Measurements from ENCODE around the gene ENO1.

ENO1 gene

GRCh38 chr1:8814865-8815264 is 63.6 kb downstream of the ENO1 start (continued):
- TF ChIP-seq ZBTB44 (tag by site-specific recombination; IDR thresholded peaks at IDR 0.05) (0 out of 2 replicates have a peak, but pooled peaks have one; percentile 21), ZNF10 (tag by site-specific recombination; IDR thresholded peaks at IDR 0.05) (0 out of 2 replicates have a peak, but pooled peaks have one; percentile 46)

- CTCF ChIA-PET = interaction anchor here (1.1 to 1.7 kb wide), 2 partner anchors 31 to 35 kb away, joined by 5 to 13 read pairs; no protein-coding TSS in a partner anchor
- TF ChIP-seq ZNF248 (tag by site-specific recombination; IDR thresholded peaks at IDR 0.05) = no peak
- no peak for TF ChIP-seq ZNF221 (tag by site-specific recombination; IDR thresholded peaks at IDR 0.05; ENCODE audit: borderline replicate concordance)
- no peak for TF ChIP-seq ZNF677 (tag by site-specific recombination; IDR thresholded peaks at IDR 0.05)
- TF ChIP-seq ZNF658 (tag by site-specific recombination; IDR thresholded peaks at IDR 0.05) = no peak
- TF ChIP-seq ZBTB6 (tag by site-specific recombination; IDR thresholded peaks at IDR 0.05) = no peak
- no peak for TF ChIP-seq ZNF785 (tag by site-specific recombination; IDR thresholded peaks at IDR 0.05)
- TF ChIP-seq ZNF280C (tag by site-specific recombination; IDR thresholded peaks at IDR 0.05) = no peak
- TF ChIP-seq ZBTB10 (tag by site-specific recombination; IDR thresholded peaks at IDR 0.05) = no peak
- TF ChIP-seq ZNF266 (tag by site-specific recombination; IDR thresholded peaks at IDR 0.05; ENCODE audit: low read depth) = no peak
- no peak overlapping the region for H3K4me3 ChIP-seq (ENCODE audit: low read depth, low read length)
- H3K9me3 ChIP-seq (ENCODE audit: control insufficient read depth, insufficient read depth, low read depth, low read length) = no peaks in the 10 kb centered on the region
- POLR2A ChIA-PET = interaction anchor here (0.7 kb wide), 1 partner anchor 320 kb away, joined by 3 read pairs; no protein-coding TSS in a partner anchor
- no peaks in the 10 kb centered on the region for H3K36me3 ChIP-seq (ENCODE audit: control insufficient read depth in 2 of 2, insufficient read depth in 1 of 2, low read length in 2 of 2)
- peaks cover 13% of the 10 kb centered on the region for H3K4me1 ChIP-seq (ENCODE audit: control insufficient read depth, insufficient read depth, low read length)
- H3K27ac ChIP-seq (ENCODE audit: extremely low read depth, low read depth, low read length) = no peak overlapping the region
Measured at GRCh38 chr1:8813991-8814390, 64.5 kb downstream of the ENO1 start.

GRCh38 chr1:8813016-8813763 is 65.3 kb downstream of the ENO1 start:
- H3K36me3 ChIP-seq (ENCODE audit: control insufficient read depth in 2 of 2, insufficient read depth in 1 of 2, low read length in 2 of 2) = no peaks in the 10 kb centered on the region
- no peaks in the 10 kb centered on the region for H3K9me3 ChIP-seq (ENCODE audit: control insufficient read depth, insufficient read depth, low read depth, low read length)
- POLR2A ChIA-PET = interaction anchor here (0.7 to 1.1 kb wide), 3 partner anchors 8 to 321 kb away, joined by 3 read pairs; no protein-coding TSS in a partner anchor
- H3K27ac ChIP-seq (ENCODE audit: extremely low read depth, low read depth, low read length) = no peak overlapping the region
- H3K4me3 ChIP-seq (ENCODE audit: low read depth, low read length) = no peak overlapping the region
- CTCF ChIA-PET = interaction anchor here (0.5 to 1.7 kb wide), 5 partner anchors 10 to 304 kb away, joined by 3 to 13 read pairs (median 3); no protein-coding TSS in a partner anchor
- H3K4me1 ChIP-seq (ENCODE audit: control insufficient read depth, insufficient read depth, low read length) = peaks cover 13% of the 10 kb centered on the region
- TF ChIP-seq SCRT2 (tag by site-specific recombination; IDR thresholded peaks at IDR 0.05) (no peak), ZBTB10 (tag by site-specific recombination; IDR thresholded peaks at IDR 0.05) (no peak), ZSCAN4 (tag by site-specific recombination; IDR thresholded peaks at IDR 0.05) (0 out of 2 replicates have a peak, but pooled peaks have one; percentile 64), EGR2 (tag by site-specific recombination; IDR thresholded peaks at IDR 0.05; ENCODE audit: low read depth) (no peak), ZNF529 (tag by site-specific recombination; IDR thresholded peaks at IDR 0.05; ENCODE audit: insufficient replicate concordance) (no peak), ZNF18 (tag by site-specific recombination; IDR thresholded peaks at IDR 0.05) (peak; percentile 13; the same call in 1 of the 2 replicates)
